Stimulated activated CD4-positive, alpha-beta T cell treated with anti-CD3 and anti-CD28 coated beads, Interleukin-1b, Interleukin-23, amount 100 ng/mL, for 4 hours (primary cell): ENCODE measurements around the gene RALGPS2.

Source experiments
- DNase-seq, 2 donors: peaks; one replicate each; pipeline ENCODE4 v3.0.0-alpha.2; 2020; ENCODE audit warnings: low read depth in 2 of 2

The RALGPS2 gene

GRCh38 chr1:178962853-178963711, 238.0 kb downstream of the RALGPS2 start:
- no peak for DNase-seq

DNA sequence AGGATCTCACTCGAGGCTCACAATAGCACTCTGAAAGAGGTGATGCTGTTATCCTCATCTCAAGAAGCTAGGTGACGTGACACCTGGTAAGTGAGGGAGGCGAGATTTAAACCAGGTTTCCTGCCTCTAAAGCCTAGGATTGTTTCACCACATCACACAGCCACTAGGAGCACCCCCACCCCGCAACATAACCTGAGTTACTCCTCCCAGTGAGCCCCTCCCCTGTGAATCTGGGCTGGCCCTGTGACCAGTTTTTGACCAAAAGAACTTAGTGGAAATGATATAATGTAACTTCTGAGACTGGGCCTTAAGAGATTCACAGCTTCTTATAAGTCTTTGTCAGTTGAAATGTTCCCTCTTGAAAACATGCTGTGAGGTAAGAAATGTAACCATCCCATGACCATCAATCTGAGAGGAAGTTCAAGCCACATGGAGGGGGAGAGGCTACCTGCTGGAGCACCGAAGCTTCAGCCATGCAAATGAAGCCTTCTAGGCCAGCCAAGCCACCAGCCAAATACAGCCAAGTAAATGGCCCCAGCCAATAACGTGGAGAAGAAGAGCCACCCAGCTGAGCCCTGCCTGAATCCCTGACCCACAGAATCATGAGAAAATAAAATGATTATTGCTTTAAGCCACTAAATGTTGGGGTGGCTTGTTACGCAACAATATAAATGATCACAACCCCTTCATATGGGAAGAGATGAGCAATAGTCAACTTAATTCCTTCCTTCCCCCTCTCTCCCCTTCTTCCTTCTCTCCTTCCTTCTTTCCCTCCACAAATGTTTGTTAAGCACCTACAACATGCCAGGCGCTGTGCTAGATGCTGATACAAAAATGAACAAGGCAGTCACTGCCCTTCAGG, 239.7 kb downstream of the RALGPS2 start:
- no peak for DNase-seq

GRCh38 chr1:178966312-178966711, 241.3 kb downstream of the RALGPS2 start:
- DNase-seq, result no peak

GRCh38 chr1:178969226-178969987, 244.4 kb downstream of the RALGPS2 start:
- no peak for DNase-seq

DNA sequence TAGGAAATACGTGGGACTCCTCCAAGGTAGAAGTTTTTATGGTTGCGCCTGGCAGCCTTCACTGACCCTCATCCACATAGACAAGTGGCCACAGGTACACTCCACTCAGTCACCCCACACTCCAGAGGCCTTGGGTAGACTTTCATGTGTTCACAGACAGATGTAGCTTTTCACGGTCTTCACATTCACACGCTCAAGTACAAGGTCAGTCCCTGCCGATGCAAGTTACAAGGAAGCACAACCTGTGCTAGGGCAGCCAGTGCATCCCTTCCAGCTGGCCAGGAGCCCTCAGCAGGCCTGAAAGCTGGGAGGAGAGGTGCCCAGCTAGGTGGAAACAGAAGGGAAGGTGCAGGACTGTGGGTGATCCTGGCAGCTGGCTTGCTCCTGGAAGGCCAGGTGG, 245.1 kb downstream of the RALGPS2 start:
- no peak for DNase-seq
